Activated CD8-positive, alpha-beta memory T cell treated with anti-CD3 and anti-CD28 coated beads for 1 hour (primary cell): ENCODE data around the gene TOX4.
"Not testable (repeated sequence)": the region's sequence is repeated elsewhere in the genome, so short reads cannot be mapped to it uniquely, and the experiment has no call there.

Experiments used
- DNase-seq, 2 donors: peaks; one replicate each; pipeline ENCODE4 v3.0.0-alpha.2; 2020; ENCODE audit warnings: low read depth in 1 of 2; ENCODE audit errors: extremely low read depth in 1 of 2

TOX4 gene

DNA sequence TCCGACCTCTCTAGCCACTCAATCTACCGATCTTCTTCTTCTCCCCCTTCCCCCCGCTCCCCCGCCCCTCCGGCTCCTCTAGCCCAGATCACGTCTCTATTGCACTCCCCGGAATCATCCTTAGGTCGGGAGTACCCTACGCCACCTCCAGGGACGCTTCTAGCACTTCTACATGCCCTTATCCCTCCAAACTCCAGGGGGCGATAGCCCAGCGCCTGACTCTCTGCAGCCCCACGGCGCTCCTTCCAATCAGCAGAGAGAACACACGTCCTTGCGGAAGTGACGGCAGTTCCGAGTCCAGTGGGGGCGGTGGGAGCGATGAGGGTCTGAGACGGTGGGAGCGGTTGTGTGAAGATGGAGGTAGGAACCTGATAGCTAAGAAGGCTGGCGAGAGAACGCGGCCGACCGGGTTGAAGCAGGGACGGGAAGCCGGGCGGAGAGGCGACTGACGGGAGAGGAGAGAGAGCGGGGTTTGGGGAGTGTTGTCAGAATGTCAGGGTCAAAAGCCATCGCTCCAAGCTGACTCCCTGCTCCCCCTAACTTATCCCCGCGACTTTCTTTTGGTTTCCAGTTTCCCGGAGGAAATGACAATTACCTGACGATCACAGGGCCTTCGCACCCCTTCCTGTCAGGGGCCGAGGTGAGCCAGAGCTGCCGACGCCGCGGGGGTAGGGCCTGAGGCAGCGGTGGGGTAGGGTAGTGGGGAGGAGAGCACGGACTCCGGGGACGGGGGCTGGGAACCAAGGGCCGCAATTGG, at the start of gene TOX4, which contains the start of gene RAB2B:
Gene TOX4 (plus strand): TSS at position 271 of the 757 bp plus-strand sequence. CDS start 84 bp downstream, at position 355.
Gene RAB2B (minus strand): TSS at position 35 of the 757 bp plus-strand sequence. CDS start 87 bp downstream, outside the sequence.
- peak; percentile 84 to 87 for DNase-seq

DNA sequence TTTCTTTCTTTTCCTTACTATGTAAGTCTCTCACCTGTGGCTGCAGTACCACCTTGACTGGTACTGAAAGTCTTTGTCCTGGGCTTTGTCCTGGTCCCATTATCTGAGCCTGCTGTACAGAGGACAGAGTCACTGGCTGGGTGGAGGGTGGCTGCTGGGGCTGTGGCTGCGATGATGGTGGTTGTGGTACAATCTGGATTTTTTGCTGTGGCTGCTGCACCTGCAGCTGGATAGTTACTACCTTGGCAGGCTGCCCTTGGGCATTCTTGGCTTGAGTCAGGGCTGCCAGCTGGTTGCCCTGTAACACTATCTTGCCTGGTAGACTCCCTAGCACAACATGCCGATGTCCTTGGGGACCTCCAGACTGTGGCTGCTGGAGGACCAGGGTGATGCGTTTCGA, 48.1 kb upstream of the TOX4 start:
- DNase-seq, result no peak

DNA sequence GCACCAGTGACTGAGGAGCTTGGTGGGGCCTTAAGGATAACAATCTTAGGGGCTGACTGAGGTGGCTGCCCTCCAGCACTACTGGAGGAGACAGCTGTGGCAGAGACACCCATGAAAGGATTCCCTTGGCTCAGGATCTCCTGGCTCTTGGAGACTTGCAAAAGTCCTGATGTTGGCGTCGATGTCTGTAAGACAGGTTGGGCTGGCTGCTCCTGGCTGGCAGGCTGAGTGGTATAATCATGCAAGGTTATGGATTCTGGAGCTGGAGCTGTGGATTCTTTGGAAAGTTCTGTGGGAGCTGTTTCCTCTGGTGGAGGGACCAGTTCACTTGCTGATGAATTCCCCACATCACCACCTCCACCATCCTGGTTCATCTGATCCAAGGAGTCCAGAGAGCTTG, 45.9 kb upstream of the TOX4 start:
- no peak for DNase-seq

DNA sequence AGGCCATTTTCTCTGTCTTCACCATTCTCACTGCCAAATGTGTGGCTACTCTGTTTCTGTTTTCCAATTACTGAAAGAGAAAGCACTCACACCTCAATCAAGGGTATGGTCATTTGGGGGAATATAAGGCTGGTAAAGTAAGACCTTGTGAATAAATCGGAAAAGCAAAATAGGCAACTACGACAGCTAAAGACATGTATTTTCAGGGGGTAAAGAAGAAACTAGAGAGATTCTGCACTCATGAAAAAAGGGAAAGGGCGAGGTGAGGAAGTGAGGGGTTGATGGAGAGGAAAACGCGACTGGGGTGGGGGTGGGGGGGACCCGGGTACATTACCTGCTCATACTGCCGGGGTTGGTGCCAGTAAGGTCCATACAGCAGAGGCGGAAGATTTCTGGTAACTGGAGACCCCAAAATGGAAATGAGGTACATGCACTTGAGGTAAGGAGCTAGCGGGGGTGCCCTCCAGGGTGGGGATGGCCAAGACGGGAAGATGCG, 40.4 kb upstream of the TOX4 start:
- DNase-seq, result no peak

DNA sequence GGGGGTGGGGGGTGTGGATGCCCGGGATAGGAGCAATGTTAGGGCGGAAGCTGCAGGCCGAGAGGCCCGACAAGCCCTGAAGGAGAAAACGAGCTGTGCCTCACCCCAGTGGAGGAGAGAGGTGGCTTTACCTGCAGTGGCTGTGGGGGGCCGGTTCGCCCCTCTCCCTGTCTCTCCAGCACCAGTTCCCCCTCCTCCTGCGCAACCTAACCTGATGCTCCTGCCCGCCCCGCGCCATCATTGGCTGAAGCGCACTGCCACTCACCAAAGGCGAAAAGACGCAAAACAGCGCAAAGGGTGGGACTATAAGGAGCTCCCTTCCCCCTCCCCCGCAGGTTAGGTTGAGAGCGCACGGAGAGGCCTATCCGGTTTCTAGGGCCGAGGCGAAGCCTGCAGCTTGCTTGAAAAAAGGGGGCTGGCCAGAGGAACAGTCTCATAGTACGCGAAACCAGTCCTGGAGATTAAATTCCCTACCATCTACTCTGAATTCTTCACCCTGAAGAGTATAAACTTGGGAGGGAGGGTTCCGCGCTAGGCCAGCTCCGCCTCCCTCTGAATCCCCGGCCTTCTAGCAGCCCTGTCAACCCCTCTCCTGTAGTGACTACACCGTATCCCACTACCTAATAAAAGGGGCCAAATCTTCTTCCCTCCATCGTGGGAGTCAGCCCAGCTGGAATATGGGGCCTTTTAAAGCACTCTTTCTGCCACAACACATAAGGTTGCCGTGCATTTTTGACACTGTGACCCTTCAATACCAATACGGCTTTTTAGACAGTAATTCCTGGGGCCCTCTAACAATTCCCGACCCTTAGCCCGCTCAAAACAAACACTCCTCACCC, 39.7 kb upstream of the TOX4 start:
- DNase-seq, result peak; percentile 98 to 99

DNA sequence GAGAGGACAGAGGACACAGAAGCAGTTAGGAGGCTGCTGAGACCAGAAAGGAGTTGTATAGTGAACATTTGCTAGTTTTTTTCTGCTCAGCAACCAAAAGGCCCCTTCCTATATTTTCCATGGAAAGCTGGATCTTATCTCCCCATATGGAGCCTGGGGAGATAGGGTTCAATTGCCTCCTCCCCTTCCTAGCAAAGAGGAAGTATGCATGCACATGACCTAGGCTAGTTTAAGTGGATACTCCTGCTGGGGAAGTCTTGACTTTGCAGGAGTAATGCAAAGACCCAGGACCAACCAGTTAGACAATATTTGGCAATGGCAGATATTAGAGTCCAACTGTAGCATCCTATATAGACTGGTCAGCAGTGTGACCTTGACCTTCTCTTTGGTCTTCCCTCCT, 36.1 kb upstream of the TOX4 start:
- DNase-seq, result no peak

DNA sequence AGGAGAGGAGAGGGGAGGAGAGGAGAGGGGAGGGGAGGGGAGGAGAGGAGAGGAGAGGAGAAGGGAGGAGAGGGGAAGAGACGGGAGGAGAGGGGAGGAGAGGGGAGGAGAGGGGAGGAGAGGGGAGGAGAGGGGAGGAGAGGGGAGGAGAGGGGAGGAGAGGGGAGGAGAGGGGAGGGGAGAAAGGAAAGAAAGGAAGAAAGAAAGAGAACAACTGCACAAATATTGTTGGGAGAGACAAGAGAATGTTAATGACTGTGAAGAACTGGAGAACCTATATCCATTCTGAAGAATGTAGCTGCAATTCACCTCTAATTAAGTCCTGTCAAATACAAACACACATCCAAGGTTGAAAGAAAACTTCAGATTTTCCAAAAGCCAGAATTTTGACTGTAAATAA, 34.3 kb upstream of the TOX4 start:
- not testable (repeated sequence) for DNase-seq

DNA sequence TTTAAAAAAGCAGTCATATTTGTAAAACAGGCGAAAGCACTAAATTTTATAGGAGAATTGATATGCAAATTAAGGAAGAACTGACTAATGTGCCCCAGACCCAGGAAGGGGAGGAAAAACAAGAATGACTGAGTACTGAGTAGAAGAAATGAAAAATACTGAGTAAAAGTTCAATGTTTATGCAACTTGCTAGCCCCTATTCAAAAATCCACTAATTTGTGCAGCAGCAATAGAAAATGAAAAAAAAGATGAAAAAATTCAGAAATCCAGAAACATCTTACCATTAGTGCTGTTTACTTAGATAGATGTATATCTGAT, 27.1 kb upstream of the TOX4 start:
- no peak for DNase-seq

DNA sequence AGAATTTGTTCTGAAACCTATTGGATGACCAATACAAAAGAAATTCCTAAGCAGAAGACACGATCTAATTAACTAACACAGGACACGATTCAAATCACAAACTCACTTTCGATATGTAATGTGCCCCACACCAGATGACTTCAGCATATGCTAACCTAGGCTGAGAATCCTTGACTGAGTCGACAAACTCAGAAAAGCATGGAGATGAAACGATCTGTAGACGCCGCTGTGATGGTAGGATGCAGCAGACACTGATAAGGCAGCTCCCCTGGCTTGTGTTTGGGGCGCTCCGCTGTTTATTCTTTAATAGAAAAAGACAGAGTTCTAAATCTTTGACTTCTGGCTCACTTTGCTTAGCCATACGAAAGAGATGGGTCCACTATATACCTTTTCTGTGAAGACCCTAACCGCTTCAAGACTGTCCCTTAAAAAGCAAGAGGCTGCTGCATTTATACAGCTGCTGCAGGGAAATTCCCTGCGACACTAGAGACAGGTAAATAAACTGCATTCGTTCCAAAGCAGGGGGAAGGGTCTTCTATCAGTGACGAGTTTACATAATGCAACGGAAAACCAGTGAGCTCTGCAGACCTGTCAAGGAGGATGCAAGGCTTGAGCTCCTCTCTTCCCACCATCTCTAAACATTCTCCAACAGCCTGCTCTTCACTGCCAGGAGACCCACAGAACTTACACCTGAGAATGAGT, 22.0 kb upstream of the TOX4 start:
- DNase-seq, result no peak

DNA sequence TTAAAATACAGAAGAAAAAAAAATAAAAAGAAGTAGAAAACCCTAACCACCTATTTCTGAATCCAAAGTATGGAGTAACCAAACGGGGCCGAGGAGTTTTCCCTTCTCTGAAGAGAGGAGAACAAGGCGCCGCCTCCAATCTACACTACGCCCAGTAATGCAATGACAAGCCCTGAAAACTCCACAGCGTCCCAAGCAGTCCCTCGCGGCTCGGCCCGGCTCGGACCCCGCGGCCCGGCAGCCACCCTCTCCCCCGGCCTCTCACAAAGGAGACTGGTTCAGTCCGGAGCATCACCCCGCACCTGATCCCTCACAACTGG, 21.4 kb upstream of the TOX4 start:
- no peak for DNase-seq

DNA sequence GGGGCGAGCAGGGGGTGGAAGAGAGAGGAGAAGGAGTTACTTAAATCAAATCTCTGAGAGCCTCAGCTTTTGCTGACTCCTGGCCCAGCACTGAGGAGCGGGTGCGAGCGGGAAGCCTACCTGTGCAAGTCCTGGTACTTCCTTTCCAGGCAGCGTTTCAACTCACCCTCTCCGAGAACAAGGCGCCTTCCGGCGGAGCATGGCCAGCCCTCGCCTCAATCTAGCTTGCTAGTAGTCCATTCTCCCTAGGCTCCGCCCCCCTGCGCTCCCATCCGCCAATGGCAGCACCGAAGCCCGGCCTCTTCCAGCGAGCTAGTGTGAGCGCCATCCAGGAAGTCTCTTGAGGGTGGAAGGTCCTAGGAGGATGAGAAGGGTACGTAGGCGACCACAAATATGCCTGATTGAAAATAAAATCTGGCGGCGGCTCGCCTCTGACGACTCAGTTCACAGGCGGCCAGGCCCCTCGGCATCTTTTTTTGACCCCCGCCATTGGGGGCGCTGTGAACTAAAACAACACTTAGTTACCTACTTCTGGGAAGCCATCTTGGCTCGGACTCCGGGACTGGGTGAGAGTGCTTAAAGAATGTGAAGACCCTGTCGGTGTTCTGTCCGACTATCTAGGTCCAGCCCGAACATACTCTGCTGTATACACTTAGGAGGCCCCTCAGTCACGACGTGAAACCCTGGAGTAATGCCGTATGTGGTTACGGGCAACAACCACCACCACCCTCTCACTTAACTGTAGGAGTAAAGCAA, 20.9 kb upstream of the TOX4 start, which contains the start of gene CHD8:
Gene CHD8 (minus strand): TSS at position 212 of the 756 bp plus-strand sequence. CDS start 24,480 bp downstream, outside the sequence.
- peak; percentile 98 to 99 for DNase-seq

DNA sequence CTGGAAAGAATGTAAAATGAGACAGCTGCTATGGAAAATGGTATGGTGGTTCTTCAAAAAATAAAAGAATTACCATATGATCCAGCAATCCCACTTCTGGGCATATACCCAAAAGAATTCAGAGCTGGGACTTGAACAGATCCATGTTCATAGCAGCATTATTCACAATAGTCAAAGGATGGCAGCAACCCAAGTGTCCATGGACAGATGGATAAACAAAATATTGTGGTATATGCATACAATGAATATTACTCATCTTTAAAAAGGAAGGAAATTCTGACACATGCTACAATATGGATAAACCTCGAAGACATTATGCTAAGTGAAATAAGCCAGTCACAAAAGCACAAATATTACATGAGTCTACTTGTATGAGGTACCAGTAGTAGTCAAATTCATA, 9.4 kb upstream of the TOX4 start:
- no peak for DNase-seq

DNA sequence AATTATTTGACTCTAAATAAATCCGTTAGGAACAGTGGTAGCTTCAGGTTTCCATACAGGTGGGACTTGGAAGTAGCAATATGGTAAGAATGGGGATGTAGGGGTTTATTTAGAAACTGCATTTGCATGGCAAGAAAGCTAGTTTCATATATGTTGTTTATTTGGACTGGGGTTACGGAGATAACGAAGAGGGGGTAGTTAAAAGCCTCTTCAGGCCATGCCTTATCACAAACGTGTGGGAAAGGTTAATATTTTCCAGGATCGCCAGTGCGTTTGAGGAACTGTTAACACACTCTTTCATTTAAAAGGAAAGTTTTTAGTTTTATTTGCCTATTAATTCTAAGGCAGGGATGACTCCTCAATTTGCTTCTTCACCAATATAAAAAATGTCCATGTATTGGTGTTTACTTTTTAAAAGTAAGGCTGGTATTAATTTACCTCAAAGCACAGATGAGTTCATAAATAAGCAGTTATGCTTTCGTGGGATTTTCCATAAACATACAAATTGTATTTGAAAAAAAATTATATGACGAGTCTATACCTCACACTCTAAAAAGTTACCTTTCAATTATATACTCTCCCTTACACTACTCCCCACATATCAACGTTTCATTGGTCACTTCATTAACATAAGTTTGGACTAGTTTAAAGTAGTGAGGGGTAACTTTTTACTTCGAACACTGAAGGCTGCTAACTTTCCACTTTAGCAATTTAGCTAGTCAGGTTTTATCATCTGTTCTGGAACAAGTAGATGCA, 1.1 kb upstream of the TOX4 start:
- no peak for DNase-seq

DNA sequence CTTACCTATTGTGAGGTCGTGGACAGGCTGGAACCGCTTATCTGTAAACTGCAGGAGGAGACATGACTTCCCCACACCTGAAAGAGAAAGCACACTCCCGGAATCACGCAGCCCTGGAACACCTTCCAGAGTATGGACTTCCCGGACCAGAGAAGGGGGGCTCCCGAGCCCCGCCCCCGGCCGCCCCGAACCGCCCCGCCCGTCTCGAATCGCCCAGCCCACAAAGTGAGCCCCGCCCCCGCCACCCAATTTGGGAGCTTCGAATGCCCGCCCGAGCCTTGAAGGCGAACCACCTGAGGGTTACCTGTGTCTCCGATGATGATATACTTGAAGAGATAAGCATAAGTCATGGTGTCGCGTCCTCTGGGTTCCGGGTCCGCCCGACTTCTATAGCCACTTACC, 471 bp upstream of the TOX4 start:
- peak in 1 of 2 donors; percentile 81 for DNase-seq

DNA sequence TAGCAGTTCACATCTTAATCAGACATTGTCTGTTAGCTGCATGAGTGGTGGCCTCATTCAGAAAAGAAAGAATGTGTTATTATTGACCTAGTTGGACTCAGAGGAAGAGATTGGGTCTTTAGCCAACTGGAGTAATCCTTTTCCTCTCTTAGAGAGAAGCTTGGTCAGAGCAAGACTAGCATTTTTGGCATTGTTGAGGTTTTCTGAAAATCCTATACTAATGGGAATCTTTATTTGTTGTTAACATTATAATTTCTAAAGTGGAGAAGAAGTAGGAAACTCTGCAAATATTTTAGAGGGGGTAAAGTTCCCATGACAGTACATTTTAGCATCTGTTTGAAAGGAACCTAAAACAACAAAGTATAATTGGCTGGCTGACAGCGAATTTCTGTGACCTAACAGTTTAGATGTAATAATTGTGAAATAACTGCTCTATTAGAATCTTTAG, 9.7 kb downstream of the TOX4 start:
- no peak for DNase-seq

DNA sequence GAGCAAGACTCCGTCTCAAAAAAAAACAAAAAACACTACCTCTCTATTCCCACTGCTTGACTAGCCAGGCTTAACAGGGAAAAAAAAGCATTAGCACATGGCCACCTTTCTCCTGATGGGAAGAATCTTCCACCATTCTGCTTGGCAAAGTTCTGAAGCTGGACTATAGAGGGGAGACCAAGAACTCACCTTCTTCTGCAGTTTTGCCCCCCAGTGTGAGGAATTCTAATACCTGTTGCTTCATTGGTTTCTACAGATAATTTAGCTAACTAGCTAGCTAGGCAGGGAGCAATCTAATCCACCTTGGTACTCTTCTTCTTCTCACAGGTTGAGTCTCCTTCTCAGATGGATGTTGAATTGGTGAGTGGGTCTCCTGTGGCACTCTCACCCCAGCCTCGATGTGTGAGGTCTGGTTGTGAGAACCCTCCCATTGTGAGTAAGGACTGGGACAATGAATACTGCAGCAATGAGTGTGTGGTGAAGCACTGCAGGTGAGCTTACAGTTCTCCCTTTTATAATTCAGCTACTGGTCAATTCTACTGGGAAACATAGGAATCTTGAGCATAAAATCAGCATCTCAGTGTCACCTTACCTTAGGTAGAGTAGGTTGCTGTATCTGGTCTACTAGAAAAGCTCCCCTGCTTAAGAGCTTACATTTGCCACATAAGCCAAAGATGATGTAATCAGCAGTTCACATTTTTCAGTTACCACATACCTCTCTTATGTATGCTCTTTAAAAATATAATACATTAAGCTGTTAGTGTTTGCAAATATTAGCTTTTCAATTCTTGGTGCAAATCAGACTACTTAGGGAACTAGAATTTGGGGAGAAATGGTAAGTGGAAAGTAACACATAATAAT, 18.1 kb downstream of the TOX4 start:
- no peak for DNase-seq

DNA sequence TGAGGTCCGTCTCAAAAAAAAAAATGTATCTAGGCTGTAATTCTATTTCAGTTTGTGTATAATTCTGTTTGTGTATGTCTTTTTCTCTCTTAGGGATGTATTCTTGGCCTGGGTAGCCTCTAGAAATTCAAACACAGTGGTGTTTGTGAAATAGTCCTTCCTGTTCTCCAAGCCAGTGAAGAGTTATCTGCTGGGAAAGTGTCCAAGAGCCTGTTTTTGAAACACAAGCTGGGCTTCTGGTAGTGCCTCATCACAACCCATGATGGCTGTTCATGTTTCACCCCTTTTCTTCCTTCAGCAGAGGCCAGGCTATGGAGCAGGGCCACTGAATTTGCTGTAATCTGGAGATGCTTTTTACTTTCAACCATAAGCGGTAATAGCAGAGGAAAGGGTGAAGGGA, 19.5 kb downstream of the TOX4 start:
- DNase-seq, result no peak

DNA sequence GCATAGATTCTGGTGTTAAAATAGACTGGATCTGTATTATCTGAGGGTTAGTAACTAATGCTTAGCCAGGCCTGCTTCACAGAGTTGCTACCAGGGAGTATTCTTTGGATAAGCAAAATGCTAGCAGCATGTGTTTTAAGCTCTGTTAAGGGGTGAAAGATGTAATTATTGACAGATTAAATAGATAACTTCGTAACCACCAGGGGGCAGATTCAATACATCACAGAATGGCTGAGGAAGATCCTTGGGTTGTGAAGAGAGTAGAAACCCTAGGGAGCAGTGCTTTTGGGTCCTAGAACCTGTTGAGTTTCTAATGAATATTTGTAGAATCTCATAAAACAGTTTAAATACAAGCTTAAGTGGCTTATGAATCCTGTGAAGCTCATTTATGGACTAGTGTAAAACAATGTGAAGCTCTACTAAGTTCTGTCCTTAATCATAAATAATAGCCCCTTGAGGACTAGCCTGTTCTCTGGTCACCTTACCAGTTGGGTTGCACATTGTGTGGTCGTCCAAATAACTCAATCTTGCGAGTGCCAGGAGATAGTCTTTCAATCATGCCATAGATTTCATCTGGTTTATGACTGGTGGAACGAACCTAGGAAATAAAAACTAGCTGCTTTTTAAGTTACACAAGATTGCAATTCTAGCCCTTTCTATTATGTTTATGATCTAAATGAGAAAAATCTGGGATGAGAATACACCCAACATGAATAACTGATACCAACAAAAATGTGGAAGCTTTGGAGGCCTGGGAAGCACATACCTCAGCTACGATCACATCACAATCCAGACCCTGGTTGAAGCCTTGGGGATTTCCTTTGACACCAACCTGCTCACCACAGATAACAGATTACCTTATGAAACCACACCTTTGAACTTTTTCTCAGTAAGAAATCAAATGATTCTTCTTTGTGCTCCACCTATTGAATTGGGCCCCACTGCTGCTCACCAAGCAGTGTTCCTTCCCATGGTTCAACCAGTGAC, 21.8 kb downstream of the TOX4 start:
- DNase-seq, result no peak
